C1 segment of cervical spinal cord (tissue), 14 donors: Measurements from ENCODE around the gene PRG3.
"Not testable (repeated sequence)": the region's sequence is repeated elsewhere in the genome, so short reads cannot be mapped to it uniquely, and the experiment has no call there.

Experiments used
- DNase-seq, 14 donors: peaks; one replicate each; lab custom pipeline; 2025; lab: John Stamatoyannopoulos, UW

PRG3 gene

DNA sequence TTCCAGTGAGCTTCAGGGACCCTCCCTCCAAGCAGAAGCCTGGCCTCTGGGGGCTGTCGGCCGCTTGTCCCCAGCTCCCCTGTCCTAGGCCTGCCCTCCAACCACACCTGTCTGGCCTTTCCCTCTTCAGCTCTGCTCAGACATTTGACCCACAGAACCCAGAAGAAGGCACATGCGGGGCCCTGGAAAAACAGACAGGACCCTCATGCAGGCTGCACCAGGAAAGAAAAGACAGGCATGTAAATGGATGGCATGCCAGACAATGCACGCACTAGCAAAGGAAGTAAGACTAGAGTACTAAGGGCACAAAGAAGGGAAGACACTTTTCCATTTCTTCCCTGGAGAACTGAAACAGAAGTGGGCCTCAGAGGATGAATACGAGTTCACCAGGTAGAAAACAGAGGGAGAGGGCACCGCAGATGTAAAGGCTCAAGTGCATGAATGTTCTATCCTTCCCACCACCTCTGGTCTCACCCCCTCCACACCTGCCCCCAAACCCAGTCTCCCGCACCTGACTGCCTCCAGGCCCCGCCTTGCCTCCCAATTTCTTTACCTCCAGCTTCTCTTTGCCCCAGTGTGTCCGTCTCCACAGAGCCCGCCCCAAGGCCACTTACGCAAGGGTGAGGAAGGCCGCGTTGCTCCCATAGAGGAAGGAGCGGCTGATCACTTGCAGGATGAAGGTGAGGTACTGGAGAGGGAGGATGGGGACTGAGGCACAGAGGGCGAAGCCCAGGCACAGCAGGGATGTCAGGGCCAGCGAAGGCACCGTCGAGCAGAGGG is 28.6 kb upstream of the PRG3 start:
- DNase-seq = no peak

DNA sequence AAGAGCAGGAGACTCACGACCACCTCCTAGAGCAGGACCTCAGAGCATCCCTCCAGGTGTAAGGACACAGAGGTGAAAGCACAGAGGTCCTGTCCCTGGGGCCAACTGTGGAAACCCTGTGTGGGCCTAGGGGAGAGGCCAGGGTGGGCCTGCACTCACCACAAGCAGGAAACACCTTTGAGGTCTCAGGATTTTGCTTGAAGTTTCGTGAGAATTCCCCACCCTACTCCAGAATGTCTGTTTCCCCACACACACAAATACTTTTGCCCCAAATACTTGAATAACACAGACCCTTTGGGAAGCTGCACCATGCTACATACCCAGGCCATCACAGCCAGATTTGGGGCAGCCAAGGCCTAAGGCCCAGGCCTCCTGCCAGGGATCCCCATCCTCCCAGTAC is 27.8 kb upstream of the PRG3 start:
- no peak for DNase-seq

DNA sequence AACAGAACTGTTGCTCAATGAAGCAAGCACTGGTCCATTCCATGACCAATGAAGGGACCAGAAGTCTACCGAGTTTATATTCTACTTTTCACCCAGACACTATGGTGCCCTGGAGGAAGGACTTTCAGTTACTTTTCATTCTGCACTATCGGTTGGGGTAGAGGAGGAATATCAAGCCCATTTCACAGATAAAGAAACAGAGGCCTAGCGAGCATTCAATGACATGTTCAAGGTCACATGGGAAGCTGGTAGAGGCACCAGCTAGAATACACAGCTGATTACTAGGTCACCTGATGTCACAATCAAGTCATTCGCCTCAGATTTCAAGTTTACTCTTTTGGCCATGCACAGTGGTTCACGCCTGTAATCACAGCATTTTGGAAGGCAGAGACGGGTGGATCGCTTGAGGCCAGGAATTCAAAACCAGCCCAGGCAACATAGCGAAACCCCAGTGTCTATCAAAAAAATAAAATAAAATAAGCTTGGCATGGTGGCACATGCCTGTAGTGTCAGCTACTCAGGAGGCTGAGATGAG is 27.1 kb upstream of the PRG3 start:
- DNase-seq = no peak

DNA sequence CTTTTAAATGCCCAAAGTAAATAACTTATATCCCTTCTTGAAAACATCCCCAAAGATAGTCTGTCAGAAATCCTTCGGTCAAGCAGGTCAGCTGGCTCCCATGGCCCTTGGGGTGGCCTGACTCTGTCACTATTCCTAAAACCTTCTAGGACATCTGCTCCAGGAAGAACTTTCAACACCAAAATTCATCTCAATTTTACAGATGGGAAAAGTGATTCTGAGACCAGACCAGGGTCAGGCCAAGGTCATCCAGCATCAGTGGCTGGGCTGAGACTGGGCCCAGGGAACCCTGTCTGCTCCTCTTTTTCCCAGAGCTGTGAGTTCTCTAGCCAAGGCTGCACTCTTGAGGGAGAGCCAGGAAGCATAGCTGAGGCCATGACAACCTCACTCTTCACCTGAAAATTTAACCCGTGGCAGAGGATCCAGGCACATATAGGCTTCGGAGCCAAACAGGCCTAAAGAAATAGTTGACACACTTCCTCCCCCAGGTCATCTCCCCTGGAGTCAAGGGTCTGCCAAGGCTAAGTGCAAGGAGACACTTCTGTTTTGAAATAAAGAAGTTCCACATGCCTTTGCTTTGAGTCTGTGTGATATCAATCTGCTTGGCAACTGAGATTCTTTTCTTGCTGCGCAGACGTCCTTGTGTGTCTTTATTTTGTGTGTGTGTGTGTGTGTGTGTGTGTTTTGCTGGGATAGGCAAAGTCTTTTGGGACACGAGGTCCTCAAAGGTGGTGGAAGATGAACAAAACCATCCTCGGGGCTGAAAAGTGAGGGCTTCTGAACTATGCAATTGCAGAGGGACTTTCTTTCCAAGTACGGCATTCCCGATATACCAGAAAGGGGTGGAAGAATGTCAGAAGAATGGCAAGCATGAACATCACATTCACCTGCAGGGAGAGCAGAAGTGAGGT is 26.3 kb upstream of the PRG3 start:
- peak in 3 of 14 donors; percentile 4 to 18 (median 8) for DNase-seq

DNA sequence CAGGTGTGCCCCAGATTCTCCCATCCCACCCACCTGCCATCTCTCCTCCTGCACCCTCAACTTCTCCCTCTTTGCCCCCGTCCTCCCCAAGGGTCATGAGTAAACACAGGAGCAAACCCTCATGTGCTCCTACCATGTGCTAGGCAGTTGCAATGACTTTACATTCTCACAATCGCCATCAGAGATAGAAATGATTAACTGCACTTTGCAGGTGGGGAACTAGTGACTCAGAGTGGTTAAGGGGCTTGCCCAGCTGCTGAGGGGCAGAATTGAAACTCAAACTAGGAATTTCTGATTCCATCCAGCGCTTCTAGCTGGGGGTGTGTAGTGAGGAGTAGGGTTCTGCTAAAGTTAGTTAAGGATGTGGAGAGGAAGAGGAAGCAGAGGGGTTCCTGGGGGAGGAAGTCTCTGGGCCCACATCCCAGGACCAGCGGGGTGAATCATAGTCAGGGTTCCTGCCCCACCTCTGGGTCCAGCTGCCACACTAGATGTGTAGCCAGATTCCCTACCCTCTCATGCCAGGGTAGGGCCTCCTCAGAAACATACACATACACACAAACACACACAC is 25.5 kb upstream of the PRG3 start:
- DNase-seq = peak in 1 of 14 donors; percentile 13

DNA sequence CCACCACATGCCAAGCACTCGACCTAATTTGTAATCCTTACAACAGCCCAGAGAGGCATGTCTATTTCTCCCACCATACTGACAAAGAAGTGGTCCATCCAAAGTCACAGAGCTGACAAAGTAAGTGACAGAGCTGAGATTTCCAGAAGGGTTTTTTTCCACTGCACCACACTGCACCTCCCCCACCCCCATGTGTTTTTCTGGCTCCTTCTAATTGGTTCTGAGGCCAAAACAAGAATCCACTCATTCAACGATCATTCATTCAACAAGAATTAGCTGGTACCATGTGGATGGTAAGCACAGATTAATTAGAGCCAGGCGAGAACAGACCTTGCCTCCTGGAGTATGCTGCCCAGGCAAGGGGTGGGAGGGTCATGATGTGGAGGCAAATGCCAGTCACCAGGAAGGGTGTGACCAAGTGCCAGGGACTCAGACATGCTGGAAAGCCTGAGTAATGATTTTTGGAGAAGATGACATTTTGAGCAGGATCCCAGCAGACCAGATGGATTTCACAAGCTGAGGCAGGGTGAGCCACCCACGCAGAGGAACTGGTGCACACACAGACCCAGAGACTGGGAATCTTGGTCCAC is 24.4 kb upstream of the PRG3 start:
- peak in 2 of 14 donors; percentile 36 to 68 for DNase-seq

DNA sequence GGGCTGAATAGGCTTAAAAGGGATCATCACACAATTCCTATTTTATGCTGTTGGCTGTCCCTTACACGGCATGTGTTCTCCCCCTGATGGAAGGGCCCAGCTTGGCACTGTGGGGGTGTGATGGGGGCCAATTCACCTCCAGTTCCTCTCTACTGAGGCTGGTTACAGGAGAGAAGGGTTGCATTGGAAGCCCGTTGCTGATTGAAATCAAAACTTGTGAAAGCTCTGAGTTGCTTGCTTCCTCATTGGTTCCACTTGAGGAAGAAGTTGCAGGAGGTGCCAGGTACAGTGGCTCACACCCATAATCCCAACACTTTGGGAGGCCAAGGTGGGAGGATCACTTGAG is 22.8 kb upstream of the PRG3 start:
- no peak for DNase-seq

DNA sequence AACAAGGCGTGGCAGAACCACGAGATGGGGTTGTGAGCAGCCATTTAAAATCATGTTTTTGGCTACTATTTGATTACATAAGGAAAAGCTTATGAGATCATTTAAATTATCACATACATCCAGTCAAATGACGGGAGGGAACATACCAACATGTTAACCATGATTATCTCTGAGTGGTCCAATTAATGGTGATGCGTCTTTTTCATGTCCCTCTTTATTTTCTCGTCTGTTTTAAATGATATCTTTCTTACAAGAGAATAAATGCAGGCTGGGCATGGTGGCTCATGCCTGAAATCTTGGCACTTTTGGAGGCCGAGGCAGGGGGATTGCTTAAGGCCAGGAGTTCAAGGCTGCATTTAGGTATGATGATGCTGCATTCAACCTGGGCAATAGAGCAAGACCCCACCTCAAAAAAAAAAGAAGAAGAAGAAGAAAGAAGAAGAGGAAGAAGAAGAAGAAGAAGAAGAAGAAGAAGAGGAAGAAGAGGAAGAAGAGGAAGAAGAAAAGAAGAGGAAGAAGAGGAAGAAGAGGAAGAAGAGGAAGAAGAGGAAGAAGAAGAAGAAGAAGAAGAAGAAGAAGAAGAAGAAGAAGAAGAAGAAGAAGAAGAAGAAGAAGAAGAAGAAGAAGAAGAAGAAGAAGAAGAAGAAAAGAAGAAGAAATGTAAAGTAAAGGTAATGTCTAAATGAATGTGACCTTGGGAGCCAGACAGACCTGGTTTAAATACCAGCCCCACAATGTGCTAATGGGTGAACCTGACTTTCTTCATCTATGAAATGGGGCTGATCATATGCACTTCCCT is 22.3 kb upstream of the PRG3 start:
- not testable (repeated sequence) for DNase-seq

DNA sequence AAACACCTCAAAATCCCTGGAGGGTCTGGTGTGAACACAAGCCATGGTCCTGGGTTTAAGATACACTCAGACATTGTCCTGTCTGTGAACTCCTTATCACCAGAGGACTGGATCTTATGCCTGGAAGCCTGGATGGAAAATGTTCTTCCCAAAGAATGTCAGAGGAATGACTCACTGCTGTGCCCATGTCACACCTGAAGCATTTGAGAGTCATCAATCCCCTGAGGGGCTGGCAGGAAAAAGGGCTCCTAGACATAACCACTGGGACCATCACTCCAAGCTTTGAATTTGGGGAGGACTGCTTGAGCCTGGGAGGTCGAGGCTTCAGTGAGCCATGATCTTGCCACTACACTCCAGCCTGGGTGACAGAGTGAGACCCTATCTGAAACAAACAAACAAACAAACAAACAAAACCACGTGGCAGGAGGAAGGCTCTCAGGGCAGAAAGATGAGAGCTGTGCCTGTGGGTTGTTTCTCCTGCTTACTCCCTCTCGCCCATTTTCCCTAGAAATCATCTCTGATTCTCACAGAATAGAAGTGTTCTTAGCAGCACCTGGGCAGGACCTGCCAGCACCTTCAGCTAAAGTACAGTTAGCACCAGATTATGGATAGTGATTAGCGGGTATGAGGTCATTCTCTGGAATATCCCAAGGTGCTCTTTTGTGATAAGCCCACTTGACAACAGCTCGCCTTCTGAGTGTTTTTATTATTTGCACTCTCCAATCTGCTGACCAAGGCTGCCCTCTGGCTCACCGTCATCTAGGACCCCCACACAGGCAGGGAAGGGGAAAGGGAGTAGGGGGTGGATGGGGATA is 21.4 kb upstream of the PRG3 start:
- no peak for DNase-seq

DNA sequence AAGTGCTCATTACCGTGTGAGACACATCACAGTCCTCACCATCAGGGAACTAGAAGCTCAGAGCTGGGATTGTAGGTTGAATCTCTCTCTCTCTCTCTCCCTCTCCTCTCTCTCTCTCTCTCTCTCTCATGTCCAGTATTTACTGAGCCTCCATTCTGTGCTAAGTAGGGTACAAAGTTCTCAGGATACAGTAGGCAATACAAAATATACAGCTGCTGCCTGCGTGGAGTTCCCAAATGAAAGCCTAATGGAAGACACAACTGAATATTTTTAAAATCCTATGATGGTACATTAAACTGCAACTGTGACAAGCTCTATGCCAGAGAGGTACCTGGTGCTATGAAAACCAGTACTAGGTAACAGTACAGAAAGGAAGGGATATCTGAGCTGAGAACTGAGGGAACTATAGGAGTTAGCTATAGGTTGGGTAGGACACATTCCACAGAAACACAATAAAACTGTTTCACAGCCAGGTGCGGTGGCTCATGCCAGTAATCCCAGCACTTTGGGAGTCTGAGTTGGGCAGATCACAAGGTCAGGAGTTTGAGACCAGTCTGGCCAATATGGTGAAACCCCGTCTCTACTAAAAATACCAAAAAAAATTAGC is 19.1 kb upstream of the PRG3 start:
- DNase-seq = no peak

DNA sequence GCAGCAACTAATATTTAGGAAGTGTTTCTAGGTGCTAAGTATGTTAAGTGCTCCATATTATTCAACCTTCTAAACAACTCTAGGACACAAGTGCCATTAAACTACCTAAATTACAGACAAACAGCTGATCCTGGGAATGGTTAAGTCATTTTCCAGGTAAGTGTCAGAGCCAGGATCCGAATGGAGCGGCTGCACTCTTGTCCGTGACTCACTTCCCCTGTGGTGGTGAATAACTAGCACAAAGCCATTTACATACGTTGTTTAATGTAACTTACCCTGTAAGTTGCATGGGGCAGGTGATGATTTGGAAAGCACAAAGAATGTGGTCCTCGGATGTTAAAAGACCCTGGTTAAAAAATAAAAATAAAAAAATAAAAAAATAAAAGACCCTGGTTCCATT is 18.3 kb upstream of the PRG3 start:
- no peak for DNase-seq

DNA sequence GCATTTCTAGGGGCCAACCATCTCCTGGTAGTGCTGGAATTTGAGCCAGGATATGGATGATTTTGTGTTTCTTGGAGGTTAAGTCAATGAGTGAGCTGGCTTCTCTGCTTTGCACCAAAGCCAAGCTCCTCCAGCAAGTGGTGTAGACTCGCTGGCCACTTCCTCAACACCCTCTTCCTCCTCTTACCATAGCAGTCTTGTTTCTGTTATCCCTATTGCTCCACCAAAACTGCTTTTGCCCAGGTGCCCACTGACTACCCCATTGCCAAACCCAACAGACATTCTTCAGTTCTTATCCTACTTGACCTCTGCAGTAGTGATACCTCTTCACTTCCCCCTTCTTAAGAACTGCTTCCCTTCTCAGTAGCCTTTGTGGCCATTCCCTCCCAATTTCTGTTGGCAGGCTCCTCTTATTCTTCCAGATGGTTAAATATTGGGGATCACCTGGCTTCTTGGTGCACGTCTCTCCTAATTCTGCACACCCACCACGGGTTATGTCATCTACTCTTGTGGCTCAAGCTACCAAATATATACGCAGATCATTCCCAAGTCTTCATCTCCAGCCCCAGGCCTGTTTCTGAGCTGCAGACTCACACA is 16.5 kb upstream of the PRG3 start:
- DNase-seq = no peak

DNA sequence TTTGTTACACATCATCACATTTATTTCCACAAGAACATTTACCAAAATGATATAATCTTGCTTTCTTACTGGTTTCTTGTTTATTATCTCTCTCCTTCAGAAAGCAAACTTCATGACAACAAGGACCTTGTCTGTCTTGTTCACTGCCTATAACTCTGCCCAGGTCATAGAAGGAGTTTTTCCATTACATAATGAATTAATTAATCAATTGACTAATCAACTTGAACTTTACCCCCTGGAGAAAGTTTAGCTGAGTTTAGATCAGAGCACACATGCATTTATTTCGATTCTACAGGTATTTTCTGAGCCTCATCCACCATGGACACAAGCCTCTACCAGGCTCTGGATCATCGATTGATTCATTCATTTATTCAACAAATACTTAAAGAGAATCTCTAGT is 15.8 kb upstream of the PRG3 start:
- DNase-seq = no peak

DNA sequence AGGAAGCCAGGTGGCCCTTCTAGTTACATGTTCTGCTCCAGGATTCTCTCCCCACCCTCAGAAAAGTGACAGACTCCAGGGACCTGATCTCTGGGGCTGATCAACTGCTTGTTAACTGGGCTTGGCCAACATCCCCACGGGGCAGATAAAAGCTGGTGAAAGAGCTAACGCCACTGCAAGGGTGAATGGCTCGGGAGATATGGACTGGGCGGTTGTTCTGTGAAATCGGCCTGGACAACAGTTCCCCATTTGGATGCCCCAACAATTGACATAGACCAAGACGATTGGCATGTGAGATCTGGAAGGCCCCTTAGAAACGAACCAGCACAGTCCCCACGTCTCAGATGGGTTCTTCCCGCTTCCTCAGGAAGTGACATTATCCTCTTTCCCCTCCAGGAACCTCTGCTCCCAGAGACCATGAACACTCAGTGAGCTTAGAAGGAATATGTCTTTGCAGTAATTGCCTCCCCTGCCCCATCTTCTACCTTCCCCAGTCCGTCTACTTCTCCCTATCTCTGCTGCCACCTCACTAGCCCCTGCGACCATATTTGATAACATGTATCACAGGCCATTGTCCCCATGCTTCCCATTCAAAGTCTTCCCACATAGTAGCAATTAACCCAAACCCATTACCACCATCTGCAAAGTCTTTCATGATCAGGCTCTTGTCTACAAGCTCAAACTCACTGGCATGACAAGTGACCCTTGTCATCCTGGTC is 15.1 kb upstream of the PRG3 start:
- no peak for DNase-seq

DNA sequence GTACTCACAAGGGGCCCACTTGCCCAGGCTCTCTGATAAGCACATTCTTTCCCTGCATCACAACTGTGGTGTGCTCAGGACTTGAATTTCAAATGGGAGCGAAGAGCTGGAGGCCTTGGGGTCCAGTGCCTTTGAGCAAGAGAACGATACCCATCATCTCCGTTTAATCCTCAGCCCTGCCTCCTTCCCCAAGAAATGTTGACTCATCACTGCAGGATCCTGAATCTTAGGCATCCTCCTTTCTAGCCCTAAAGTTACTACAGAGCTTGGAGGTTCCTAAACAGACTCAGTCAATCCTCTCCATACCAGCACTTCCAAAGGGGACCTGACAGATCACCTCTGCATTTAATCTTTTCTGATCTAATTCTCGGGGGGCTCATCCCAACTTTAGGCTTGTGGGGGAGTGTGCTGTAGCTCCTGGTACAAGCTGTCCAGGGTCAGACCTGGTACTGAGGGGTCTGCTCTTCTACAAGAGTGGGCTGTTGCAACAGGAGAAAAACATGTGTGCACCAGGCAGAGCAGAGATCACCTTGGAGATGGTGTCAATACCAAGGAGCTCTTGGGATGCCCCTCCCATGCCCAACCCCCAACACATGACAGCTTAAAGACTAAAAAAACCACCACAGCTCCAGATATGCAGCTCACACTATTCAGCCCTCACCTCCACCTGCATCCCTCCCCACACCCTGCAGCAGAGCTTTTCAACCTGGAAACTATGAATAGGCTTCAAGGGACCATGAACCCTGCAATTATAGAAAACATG is 13.4 kb upstream of the PRG3 start:
- DNase-seq = no peak

DNA sequence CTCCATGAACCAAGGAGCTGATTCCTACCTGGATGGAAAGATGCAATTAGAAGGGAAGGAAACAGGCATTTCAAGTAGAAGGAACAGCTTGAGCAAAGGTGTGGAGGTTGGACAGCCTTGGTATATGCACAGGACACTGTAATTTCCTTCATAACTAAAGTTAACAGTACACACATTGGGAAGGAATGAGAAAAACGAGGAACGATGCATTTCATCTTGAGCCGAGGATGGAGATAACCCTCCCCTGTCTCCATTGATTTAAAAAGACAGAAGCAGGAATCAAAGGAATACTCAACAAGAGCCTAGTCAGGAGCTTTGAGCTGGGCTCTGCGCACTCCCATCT is 11.8 kb upstream of the PRG3 start:
- DNase-seq = no peak

DNA sequence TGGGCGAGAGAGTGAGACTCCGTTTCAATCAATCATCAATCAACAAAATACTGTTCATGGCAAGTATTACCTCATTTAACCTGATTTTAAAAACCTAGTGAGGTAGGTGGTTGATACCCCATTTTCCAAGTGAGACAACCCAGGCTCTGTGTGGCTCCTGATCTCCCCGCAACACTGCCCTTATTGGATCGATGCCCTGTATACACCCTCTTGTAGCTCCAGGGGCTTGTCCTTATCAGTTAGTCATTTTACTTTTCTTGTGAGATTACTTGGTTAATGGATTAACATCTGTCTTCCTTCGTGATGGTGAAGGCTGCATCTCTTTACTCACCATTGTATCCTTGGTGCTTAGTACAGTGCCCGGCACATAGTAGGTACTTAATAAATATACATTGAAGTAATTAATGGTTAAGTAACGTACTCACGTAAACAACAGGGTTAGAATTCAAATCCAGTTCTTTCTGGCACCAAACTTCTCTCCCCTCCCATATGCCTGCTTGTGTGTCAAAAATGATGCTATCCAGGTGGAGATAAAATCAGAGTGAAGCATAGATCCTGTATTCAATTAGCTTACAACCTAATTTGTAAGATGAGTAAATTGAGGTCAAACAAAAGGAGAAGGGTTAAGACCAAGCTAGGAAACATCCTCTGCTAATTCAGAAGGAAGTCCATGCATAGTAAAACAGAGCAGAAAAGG is 11.3 kb upstream of the PRG3 start:
- DNase-seq = no peak

DNA sequence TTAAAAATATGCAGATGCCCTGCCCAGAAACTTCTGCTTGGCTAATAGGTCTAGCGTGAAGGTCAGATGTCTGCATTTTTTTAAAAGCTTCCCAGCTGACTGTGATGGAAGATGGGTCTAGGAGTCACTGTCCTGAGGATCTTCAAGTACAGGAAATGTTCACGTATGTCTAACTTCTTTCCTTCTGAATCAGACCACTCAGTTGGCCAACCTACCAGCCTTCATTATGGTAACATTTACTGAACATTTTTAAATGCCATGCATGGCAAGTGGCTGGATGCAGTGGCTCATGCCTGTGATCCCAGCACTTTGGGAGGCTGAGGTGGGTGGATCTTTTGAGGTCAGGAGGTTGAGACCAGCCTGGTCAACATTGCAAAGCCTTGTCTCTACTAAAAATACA is 10.6 kb upstream of the PRG3 start:
- no peak for DNase-seq
